ELR (cell line): ENCODE measurements around the gene SUGCT.
"Not testable (repeated sequence)": the region's sequence is repeated elsewhere in the genome, so short reads cannot be mapped to it uniquely, and the experiment has no call there.

Source experiments
- DNase-seq: peaks from one replicate; pipeline ENCODE4 v3.0.0-alpha.2; 2015; ENCODE audit warnings: low read depth

Gene SUGCT

DNA sequence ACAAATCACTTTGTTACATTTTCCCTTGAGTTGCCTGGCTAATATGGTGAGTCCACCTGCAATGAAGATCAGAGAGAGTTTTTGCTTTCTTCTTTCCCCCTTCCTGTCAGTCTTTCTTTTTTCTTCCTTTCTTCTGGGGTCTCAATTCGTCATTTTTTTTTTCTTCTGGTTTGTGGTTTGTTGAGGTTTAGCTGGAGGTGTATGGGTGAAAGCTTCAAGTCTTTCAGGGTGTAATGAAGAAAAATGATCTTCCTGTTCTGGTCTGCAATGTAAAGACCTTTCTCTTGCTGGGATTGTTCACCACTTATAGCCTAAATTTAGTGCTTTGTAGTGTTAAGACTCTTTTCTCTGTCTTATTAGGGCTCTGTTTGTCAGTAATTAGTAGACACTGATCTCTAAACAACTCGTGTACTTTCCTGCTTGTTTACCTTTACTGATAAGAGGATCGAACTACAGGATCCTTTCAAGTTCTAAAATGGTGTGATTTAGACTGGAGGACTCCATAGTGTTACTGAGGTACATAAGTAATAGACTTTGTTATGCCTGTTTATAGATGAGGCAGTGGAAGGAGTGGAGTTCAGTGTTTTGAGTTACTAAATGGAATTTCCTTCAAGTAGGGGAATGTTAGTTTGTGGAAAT is 129.1 kb downstream of the SUGCT start:
- DNase-seq: no peak

DNA sequence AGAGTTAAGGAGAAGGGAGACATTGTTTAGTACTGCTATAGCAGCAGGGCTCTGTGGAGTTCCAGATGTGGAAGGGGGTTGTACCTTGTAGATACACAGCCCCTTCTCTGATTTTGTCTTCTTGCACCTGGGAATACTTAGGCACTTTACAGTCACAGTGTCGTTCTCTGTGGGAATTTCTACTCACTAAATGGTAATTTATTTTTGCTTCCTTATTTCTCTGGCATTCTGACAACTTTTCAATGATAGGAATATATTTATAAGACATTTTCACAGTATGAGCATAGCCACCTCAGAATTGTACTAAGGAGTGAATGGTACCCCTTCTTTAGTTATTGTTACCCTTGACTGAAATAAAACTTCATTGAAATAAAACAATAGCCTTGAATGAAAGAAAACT is 132.8 kb downstream of the SUGCT start:
- DNase-seq: no peak

DNA sequence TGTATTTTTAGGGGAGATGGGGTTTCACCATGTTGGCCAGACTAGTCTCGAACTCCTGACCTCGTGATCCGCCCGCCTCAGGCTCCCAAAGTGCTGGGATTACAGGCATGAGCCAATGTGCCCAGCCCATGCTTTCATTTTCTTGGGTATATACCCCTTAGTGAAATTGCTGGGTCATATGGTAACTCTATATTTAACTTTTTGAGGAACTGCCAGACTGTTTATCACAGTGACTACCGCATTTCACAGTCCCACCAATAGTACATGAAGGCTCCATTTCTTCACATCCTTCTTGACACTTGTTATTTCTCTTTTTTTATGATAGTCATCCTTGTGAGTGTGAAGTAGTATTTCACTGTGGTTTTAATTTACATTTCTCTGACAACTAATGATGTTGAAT is 134.0 kb downstream of the SUGCT start:
- DNase-seq: not testable (repeated sequence)

DNA sequence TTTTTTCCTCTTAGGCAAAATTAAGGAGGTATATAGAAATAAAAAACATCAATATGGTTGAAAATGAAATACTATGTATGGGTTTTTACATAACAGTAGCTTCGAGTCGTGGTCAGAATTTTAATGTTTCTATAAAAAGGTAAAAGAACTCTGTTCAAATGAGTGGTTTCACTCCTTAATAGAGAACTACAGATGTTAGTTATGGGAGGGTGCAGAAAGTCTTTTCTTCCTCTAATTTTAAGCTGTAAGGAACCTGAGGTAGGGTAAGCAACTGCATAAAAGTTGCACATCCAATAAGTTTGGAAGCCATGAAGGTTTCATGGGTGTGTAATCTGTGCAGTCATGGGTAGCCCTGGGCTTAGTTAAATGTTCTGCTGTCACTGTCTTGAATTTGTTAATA is 141.3 kb downstream of the SUGCT start:
- DNase-seq: no peak

DNA sequence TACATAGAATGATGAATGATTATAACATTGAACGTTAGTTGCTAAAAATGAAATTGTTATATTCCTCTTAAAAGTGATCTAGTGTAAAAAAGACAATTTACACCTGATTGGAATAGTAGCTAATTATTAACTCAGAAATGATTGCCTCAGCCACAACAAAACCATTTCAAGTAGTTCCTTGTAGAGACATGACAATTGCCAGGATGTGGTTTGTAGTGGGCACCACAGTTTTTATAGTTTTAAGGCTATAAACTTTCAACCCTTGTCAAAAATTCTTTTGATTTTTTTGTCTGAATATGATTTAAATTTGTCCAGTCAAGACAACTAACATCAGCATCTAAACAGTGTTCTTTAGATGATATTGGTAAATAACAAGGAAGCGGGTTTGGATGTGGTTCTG is 145.2 kb downstream of the SUGCT start:
- DNase-seq: no peak

DNA sequence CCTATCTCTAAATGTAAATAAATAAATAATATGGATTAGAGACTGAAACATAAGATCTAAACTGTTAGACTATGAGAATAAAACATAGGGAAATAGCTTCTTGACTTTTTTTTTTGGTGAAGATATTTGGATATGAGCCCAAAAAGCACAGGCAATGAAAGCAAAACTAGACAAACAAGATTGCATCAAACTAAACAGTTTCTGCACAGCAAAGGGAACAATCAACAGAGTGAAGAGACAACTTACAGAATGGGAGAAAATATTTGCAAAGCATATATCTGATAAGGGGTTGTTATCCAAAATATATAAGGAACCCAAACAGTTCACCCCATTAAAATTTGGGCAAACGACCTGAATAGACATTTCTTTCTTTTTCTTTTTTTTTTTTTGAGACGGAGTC is 148.1 kb downstream of the SUGCT start:
- DNase-seq: no peak

DNA sequence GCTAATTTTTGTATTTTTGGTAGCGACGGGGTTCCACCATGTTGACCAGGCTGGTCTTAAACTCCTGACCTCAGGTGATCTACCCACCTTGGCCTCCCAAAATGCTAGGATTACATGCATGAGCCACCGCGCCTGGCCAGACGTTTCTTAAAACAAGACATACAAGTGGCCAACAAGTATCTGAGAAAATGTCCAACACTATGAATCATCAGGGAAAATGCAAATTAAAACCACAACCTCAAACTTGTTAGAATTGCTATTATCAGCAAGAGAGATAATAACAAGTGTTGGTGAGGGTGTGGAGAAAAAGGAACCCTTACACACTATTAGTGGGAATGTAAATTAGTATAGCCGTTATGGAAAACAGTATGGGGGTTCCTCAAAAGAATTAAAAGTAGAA is 148.6 kb downstream of the SUGCT start:
- no peak for DNase-seq

DNA sequence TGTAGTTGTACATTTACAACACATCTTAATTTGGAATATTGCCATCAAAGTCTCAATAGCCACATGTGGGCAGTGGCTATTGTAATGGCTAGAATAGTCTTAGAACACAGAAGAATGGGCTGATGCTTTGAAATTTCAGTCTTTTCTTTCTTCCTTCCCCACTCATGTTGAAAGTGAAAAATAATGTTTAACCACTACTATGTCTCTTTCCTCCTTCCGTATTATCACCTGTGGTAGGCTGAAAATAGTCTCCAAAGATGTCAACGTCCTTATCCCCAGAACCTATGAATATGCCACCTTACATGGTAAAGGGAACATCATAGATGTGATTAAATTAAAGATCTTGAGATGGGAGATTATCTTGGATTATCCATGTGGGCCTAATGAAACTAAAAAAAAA is 154.0 kb downstream of the SUGCT start:
- DNase-seq: no peak

DNA sequence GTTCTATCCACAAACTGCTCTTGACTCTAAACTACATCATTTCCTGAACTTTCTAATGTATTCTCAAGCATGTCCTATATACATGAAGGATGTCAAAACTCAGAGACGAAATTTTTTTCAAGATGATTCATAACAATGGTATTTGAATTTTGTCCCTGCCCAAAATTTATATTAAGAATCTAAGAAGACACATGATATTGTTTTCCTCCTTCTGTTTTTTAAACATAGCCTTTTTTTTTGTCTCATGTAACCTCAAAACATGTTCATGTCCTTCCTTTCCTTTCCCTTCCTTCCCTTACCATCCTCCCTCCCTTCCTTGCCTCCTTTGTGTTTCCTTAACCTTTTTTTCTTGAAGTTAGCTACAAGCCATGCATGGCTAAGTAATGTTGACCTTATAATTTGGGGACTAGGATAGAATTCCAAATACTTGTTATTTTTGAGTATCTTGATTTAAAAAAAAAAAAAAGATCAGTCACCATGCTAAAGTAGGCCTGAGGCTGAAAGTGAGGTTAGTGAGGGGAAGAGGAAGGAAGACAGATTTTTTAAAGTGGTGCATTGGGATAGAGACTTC is 163.0 kb downstream of the SUGCT start:
- peak; percentile 61 for DNase-seq

DNA sequence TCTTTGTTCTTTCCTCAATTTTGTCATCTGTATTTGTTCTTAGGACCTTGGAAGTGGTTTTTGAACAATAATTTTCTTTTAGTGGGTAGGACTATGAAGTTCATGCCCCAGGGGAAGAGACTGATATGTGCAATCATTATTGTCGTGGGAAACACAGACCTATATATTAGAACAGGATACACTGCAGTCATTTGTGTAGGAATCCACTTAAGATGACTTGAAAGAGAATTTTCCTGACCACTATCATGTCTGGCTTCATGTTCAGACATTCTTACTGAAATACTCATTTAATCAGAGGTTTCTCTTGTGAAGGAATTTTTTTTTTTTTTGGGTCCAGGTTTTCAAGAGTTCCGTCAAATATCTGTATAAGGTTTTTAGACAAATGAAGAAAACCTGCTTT is 163.6 kb downstream of the SUGCT start:
- DNase-seq: peak; percentile 84

DNA sequence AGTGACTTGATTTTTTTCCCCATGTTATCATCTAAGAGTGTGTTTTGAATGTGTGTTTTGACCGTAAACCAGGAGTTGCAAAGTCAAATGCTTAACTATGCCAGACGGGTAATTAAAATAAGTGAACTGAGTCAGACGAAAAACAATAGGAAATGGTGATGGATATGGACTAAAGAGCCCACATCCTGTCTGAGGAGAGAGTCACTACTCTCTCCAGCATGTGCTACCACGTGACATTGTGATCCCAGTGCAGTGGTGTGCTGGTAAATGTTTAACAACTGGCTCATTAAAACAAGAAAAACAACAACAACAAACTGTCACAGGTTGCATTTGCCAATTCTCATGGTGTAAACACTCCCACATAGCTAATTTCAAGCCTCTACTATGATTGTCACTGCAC is 164.3 kb downstream of the SUGCT start:
- DNase-seq: peak; percentile 92

DNA sequence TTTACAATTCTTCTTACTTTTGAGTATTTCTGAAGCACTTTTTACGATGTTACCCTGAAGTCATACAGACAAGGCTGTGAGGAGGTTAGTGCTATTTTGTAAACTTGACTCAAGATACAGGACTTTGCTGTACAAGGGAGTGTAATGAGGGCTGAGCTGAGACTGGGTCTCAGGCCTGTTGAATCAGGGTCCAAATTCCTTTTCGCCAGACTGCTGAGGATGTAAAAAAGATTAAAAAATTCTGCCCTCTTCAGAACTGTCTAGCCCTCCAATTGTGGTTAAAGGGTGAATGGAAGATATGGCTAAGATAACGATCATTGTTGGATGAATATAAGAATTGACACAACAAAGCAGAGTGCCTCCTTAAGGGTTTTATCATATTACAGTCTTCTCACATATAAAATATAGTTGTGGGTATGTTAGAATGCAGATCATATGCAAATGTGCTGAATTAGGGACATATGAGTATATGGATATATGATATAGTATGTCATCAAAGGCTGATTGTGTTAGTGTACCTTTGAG is 165.4 kb downstream of the SUGCT start:
- no peak for DNase-seq

DNA sequence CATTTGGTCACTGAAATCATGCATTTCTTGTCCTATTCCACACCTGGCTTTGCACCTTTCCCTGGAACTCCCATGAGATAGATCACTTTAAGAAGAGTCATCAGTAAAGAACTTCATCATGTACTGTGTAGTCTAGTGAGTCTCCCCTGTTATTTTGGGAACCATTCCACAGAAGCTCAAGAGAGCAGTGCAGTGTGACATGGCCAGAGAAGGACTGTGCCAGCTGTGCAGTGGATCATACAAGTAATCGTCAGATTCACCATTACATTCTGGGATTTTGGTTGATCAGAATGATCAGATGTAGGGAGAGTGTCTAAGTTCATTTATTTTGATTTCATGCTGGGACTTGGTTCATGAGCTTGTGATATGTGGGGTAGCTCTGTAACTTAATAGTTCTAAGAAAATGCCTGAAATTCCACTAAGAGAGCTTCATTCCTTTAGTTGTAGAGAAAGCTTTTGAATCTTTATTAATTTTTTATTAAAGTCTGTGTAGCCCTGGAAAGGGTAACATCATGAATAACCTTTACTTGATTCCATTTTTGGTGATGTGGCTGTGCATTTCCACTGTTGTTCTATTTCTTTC is 166.8 kb downstream of the SUGCT start:
- no peak for DNase-seq

DNA sequence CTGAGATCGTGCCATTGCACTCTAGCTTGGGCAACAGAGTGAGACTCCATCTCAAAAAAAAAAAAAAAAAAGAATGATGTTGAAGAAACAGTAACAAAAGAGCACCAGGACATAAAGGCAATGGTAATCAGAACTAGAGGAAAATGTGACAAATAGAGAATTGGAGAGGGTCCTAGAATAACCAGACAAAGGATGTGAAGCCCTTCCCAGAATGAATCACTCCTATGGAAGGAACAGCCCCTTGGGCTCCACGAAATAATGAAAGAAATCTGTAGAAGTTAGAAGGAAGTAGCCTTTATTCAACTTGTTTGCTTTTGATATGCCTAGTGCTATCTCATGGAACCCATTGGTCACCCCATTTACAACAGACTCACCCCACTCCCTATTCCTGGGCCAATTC is 169.2 kb downstream of the SUGCT start:
- no peak for DNase-seq

DNA sequence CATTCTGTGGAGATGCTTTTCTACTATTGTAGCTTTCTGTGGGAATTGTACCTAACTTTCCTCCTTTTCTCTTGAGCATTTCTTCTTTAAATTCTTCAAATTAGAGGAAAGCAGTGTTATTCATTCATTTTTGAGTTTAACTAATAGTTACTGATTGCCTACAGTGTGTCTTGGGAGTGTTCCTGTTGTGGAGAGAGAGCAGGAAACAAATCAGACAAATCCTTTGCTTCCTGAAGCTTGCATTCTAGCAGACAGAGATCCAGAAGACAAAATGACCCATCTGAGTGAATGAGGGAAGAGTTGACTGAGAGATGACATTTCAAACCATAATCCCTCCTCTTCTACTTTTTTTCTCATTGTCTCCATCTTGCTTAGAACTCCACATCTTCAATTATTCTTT is 170.4 kb downstream of the SUGCT start:
- no peak for DNase-seq

DNA sequence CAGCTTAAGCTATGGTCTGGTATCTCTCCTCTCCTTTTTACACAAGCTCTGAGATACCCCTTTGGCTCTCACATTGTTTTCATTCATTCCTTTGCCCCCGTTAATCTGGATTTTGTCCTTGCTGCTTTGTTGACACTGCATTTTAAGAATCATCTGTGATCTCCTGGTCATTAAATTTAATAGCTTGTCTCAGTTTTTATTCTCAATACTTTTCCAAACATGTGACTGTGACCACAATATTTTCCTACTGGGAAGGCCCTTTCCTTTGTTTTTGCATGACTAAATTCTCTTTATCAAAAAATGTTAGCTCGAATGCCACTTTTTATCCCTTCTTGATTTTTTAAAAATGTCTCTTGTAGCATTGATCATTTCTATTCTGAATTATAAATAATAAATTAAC is 171.2 kb downstream of the SUGCT start:
- DNase-seq: no peak

DNA sequence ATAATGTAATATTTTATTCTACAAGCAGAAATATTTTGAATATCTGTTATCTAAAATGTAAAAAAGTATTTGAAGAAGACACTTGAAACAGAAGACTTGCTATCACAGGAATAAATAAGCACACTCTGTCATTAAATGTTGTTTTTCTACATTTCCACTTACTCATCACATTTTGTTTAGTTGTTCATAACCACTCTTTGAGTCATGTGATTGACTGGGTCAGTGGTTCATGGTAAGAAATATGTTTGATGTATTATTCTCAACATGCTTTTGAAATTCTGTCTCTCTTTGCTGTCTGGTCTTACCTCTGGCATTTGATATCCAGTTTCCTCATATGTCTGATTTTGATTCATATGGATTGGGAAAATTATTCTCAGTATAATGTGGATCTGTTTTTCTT is 171.8 kb downstream of the SUGCT start:
- DNase-seq: peak; percentile 76

DNA sequence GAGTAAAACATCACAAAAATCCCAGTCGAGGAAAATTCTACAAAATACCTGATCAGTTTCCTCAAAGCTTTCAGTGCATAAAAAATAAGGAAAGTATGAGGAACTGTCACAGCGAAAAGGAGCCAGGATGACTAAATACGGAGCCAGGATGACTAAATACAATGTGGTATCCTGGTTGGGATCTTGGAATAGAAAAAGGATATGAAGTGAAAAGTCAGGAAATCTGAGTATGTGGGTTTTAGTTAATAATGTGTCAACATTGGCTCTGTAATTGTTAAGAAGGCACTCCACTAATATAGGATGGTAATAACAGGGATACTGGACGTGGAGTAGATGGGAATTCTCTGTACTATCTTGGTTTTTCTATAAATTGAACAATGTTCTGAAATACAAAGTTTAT is 175.5 kb downstream of the SUGCT start:
- peak; percentile 69 for DNase-seq

DNA sequence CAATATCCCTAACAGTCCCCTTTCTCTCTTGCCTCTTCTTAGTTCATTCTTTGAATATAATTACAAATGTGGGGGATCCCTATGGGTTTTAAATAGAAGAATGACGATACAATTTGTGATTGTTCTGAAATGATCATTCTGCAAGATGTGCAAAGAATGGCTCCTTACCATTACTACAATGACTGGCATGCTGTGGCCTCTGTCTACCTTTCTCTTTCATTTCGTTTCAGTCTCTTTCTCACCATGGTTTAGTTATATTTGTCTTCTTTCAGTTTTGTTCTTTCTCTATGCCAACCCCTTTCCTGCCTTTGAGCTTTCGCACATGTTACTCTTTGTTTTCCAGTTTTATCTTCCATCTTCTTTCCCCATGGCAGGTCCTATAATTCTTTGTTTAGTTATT is 176.5 kb downstream of the SUGCT start:
- no peak for DNase-seq

DNA sequence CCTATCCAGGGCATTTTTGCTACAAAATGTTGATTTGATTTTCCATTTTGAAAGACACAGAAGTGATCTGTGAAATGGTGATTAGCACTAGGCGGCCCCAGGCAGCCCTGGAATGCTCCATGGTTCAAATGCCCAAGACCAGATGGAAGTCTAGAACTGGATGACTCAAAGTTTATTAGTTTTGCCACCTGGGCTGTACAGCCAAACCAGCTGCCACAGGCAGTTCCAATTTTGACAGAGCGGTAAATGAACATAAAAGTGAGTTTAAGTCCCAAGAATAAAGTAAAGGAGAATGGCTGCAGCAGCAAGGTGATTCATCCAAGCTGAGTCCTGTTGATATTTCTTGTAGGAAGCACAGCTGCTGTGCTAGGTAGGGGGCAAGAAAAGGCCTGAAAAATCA is 180.5 kb downstream of the SUGCT start:
- DNase-seq: no peak

DNA sequence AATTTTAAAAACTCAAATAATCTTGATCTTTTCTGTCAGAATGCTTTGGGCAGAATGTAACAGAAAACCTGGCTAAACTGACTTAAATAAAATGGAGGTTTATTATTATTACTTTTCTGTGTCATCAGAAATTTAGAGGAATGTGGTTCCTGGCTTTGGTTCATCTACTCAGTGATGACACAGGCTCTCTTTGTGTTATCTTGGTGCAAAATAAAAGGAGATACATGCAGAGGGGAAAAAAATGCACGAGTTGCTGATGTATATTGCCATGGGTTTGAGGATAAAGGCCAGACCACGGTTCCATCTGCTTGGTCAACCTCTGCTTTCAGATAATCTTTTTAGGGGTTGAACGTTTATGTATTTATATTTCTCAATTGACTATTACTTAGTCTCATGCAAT is 181.4 kb downstream of the SUGCT start:
- no peak for DNase-seq

DNA sequence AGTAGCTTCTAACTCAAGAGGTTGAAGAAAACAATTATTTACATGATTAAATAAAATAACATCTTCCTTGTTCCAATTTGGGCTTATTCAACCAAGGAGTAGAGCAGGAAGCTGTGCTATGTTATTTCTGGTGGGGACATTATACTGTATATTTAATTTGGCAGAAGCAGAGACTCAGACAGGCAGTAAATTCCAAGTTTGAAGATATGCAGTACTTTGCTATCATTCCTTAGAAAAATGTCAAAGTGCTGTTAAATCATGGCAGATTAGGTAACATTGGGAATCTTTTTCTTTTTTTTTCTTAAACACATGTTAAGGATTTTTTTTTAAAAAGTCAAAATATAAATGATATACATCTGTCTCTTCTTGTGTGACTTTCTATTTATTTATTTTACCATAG is 190.1 kb downstream of the SUGCT start:
- no peak for DNase-seq

DNA sequence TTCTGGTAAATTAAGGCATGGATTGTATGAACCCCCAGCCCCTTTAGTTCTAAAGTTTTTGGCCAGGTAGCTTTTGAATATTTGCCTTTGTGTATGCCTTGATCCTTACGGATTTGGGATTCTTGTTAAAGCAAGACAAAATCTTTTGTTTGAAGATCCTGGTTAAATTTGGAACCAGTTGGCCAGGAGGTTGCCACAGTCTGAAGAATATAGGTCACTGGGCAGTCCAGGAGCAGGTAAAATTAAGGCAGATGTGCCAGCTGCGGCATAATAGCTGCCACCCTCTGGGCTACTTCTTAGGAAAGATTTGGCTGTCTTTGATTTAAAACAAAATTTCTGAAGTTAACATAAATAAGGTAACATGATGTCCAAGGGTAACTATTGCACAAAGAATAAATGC is 192.3 kb downstream of the SUGCT start:
- no peak for DNase-seq

DNA sequence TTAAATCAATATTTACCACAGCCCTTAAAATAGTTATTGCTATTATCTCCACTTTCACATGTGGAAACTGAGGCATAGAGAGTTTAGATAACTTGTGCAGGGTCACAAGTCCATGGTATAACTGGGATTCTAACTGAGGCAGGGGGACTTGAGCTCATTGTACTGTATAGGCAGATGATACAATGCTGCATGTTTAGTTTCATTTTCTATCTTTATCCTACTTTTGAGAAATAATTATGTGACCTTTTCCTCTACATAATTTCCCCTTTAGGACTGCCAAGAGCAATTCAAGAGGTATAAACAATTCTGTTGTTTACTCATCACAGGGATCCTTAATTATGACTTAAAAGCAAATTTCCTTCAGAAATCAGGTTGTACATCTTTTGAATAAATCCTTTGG is 193.1 kb downstream of the SUGCT start:
- DNase-seq: no peak
